ENCODE data around the gene CPOX. TPM values are rescaled to one million over a fixed set of nuclear protein-coding genes. Genes with fewer than 3 reads are reported as not detected.

Gene CPOX
- total and polyA plus RNA-seq, 2 of the 8 experiments (the other 6 are each of a cell fraction or from before 2014, with no cell fraction given): 17.4 to 27.0 TPM

DNA sequence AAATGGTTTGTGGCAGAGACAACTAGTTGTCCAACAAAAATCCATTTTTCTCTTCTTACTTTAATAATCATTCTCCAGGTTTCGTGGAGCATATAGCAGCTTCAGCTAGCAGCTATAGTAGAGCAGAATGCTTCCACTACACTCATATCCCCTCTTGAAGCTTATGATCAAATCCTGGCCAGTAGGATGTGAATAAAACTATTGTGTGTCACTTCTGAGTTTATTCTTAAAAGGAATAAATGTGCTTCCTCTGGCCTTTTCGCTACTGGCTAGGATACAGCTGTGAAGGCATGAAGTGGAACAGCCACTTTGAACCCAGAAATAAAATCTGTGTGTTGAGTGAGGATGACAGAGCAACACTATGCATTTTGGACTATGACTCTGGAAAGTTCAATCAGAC, 7.8 kb upstream of the CPOX start:
- Histone ChIP-seq H3K56ac (replicated peaks; ENCODE audit: insufficient read length, low read depth, low read length) (no peak overlapping the region), H3K23ac (ENCODE audit: insufficient read length) (no peak overlapping the region), H3K4me3 (ENCODE audit: extremely low read depth in 1 of 4, insufficient read depth in 2 of 4, low read depth in 3 of 4, low read length in 4 of 4) (no peak overlapping the region), H2BK5ac (ENCODE audit: low read depth, low read length) (no peak overlapping the region), H3K9ac (replicated peaks in 1 of 4; ENCODE audit: extremely low read depth in 1 of 4, low read depth in 3 of 4, low read length in 3 of 4) (no peak overlapping the region), H3K14ac (ENCODE audit: insufficient read length) (no peak overlapping the region), H3K23me2 (ENCODE audit: low read depth, low read length) (no peaks in the 10 kb centered on the region), H2BK120ac (replicated peaks; ENCODE audit: low read depth, low read length) (no peak overlapping the region), H3K4ac (replicated peaks; ENCODE audit: insufficient read length, low read depth, low read length) (no peak overlapping the region), H3K36me3 (ENCODE audit: control insufficient read depth in 2 of 4, insufficient read depth in 4 of 4, low read length in 3 of 4) (no peaks in the 10 kb centered on the region), H3K9me3 (ENCODE audit: insufficient read depth in 2 of 2, low read depth in 1 of 2, low read length in 1 of 2) (no peaks in the 10 kb centered on the region), H3K4me2 (ENCODE audit: insufficient read depth in 1 of 2, low read depth in 2 of 2, low read length in 2 of 2) (no peak overlapping the region), H3K4me1 (replicated peaks in 1 of 4; ENCODE audit: control insufficient read depth in 3 of 4, insufficient read depth in 4 of 4, low read length in 3 of 4) (no peaks in the 10 kb centered on the region), H2BK20ac (ENCODE audit: low read length) (no peak overlapping the region), H3K79me2 (ENCODE audit: control insufficient read depth in 1 of 2, insufficient read depth in 2 of 2, low read length in 2 of 2) (no peaks in the 10 kb centered on the region), H3K18ac (ENCODE audit: extremely low read depth, low read length) (no peak overlapping the region), H4K5ac (ENCODE audit: insufficient read length, low read depth, low read length) (no peak overlapping the region), H3K27ac (ENCODE audit: low read depth, low read length) (no peak overlapping the region), H4K8ac (ENCODE audit: extremely low read depth, insufficient read depth, low read length) (no peak overlapping the region), H2AFZ (ENCODE audit: low read length) (no peak overlapping the region), H4K20me1 (replicated peaks in 1 of 2; ENCODE audit: control insufficient read depth in 1 of 2, insufficient read depth in 2 of 2, low read length in 2 of 2) (no peaks in the 10 kb centered on the region), H4K91ac (replicated peaks; ENCODE audit: insufficient read length, low read length) (no peak overlapping the region), H2BK12ac (ENCODE audit: low read depth, low read length) (no peak overlapping the region), H2BK15ac (ENCODE audit: low read length) (no peak overlapping the region), H3K27me3 (replicated peaks in 1 of 4; ENCODE audit: control insufficient read depth in 3 of 4, extremely low read depth in 1 of 4, insufficient read depth in 3 of 4, low read length in 3 of 4) (peaks cover 0 to 1% (median 0%) of the 10 kb centered on the region in 4 experiments; a peak in 1 of 7 replicates), H3K79me1 (ENCODE audit: low read depth, low read length) (no peaks in the 10 kb centered on the region), H2AK5ac (ENCODE audit: low read depth, low read length) (no peak overlapping the region)
- ChIA-PET POLR2A (ENCODE audit: partially characterized antibody) (interaction anchor here (1.5 kb wide), 1 partner anchor 8 kb away, joined by 6 read pairs; the partner anchor contains the start of gene CPOX), CTCF (ENCODE audit: partially characterized antibody) (interaction anchor here (1.1 to 5.5 kb wide), 26 partner anchors 7 to 563 kb away, joined by 3 to 74 read pairs (median 5); partner anchors contain the start of gene CPOX)
- DNase-seq (ENCODE audit: low read depth in 1 of 2, low spot score in 2 of 2) (no peak), FAIRE-seq (no peak)
- WGBS, 2 experiments (ENCODE audit: extremely low coverage in 1 of 2, insufficient coverage in 1 of 2, insufficient read length in 1 of 2, insufficient replicate concordance in 2 of 2, low coverage in 1 of 2, low lambda C conversion rate in 2 of 2, missing lambda C conversion rate in 1 of 2): 85% methylated on average over 2 of the region's 2 CpGs; no CpG with 5 or more reads in 1 of the 2 experiments
- TF ChIP-seq ZNF274 (IDR thresholded peaks at IDR 0.05; ENCODE audit: borderline replicate concordance, extremely low read depth, low read length): no peak
- no peak for TF ChIP-seq RFX5 (IDR thresholded peaks at IDR 0.05; ENCODE audit: borderline replicate concordance, low read depth, low read length)
- no peak for TF ChIP-seq ASH2L (IDR thresholded peaks at IDR 0.05; ENCODE audit: low read length)
- no peak for TF ChIP-seq RBBP5 (IDR thresholded peaks at IDR 0.05; ENCODE audit: borderline replicate concordance, low read depth, low read length)
- no peak for TF ChIP-seq EGR1 (IDR thresholded peaks at IDR 0.05; ENCODE audit: borderline replicate concordance, low read depth, low read length)
- no peak for TF ChIP-seq EZH2 (IDR thresholded peaks at IDR 0.05; ENCODE audit: low read depth, low read length, severe bottlenecking)
